OCI-LY7 (cell line): ENCODE measurements around the gene MROH2A. TPM values are rescaled to one million over a fixed set of nuclear protein-coding genes. Genes with fewer than 3 reads are reported as not detected.

Experiments used
- BruUV-seq: library from RNA; stranded (reverse); fragments of 400-500 nt; replicated peaks from 2 replicates; lab custom pipeline; 2021; lab: Mats Ljungman, UMichigan
- CTCF ChIA-PET: fragments of 300-600 bp; sonication (Branson Sonifier 250); formaldehyde crosslinking; loops from one replicate; lab custom pipeline; 2022; ENCODE audit warnings: antibody characterized with exemption; ENCODE audit not compliant: unreplicated experiment; lab: Charles Lee
- POLR2A ChIA-PET: fragments of 300-600 bp; sonication (Branson Sonifier 250); formaldehyde crosslinking; loops from one replicate; lab custom pipeline; 2022; ENCODE audit warnings: antibody characterized with exemption; lab: Charles Lee
- DNase-seq: peaks from one replicate; pipeline ENCODE4 v3.0.0-alpha.2; 2015; ENCODE audit warnings: low spot score
- H2AFZ ChIP-seq: fragments of 200-600 bp; sonication (generic), shearing (Covaris generic); 2 replicates; pipeline ENCODE4 v1.6.1; 2014; ENCODE audit warnings: mild to moderate bottlenecking, antibody characterized with exemption, low read length, moderate library complexity
- H3K27ac ChIP-seq: fragments of 200-600 bp; sonication (generic); 2 replicates; pipeline ENCODE4 v1.5.1; 2014; ENCODE audit warnings: mixed run types, low read depth, mild to moderate bottlenecking, moderate library complexity, low read length, inconsistent platforms; ENCODE audit not compliant: poor library complexity, severe bottlenecking
- H3K36me3 ChIP-seq: fragments of 200-600 bp; sonication (generic); 2 replicates; pipeline ENCODE4 v1.6.1; 2014; ENCODE audit warnings: mild to moderate bottlenecking, antibody characterized with exemption, low read length, moderate library complexity, mixed read lengths; ENCODE audit not compliant: insufficient read depth
- H3K4me1 ChIP-seq: fragments of 200-600 bp; sonication (generic); 2 replicates; pipeline ENCODE4 v1.5.1; 2014; ENCODE audit warnings: mild to moderate bottlenecking, low read length; ENCODE audit not compliant: insufficient read depth, poor library complexity, severe bottlenecking
- H3K4me2 ChIP-seq: fragments of 200-600 bp; sonication (generic); 2 replicates; pipeline ENCODE4 v1.6.1; 2014; ENCODE audit warnings: mild to moderate bottlenecking, low read length
- H3K4me3 ChIP-seq: fragments of 200-600 bp; sonication (generic); 2 replicates; pipeline ENCODE4 v1.5.1; 2014; ENCODE audit warnings: mild to moderate bottlenecking, low read depth, low read length; ENCODE audit not compliant: poor library complexity, severe bottlenecking
- H3K79me2 ChIP-seq: fragments of 200-600 bp; sonication (generic); 2 replicates; pipeline ENCODE4 v1.6.1; 2016; ENCODE audit warnings: low read depth, mild to moderate bottlenecking, low read length, moderate library complexity, mixed read lengths; ENCODE audit not compliant: insufficient read depth
- H3K9me2 ChIP-seq: fragments of 200-600 bp; sonication (generic); 2 replicates; pipeline ENCODE4 v1.6.1; 2016; ENCODE audit warnings: mild to moderate bottlenecking, low read length, mixed read lengths; ENCODE audit not compliant: insufficient read depth
- H3K9me3 ChIP-seq: fragments of 200-600 bp; sonication (generic); 2 replicates; pipeline ENCODE4 v1.6.1; 2014; ENCODE audit warnings: mild to moderate bottlenecking, mixed run types, low read length, mixed read lengths
- H4K20me1 ChIP-seq: fragments of 200-600 bp; sonication (generic); 2 replicates; pipeline ENCODE4 v1.6.1; 2014; ENCODE audit warnings: mild to moderate bottlenecking, antibody characterized with exemption, low read length, moderate library complexity, mixed read lengths; ENCODE audit not compliant: insufficient read depth
- EZH2phosphoT487 ChIP-seq: fragments of 200-600 bp; sonication (generic); IDR thresholded peaks from 2 replicates; pipeline ENCODE4 v1.6.1; 2018; ENCODE audit warnings: low read depth, borderline replicate concordance, mild to moderate bottlenecking, mixed run types, antibody characterized with exemption, low read length, moderate library complexity, mixed read lengths
- intact Hi-C: fragments of 100-400 bp; cut with micrococcal nuclease; formaldehyde crosslinking; loops from one replicate; pipeline ENCODE4 v1.10.0; 2022; ENCODE audit not compliant: unreplicated experiment
- total RNA-seq, 2 experiments: library from RNA; depleted of rRNA in 1 of 2; stranded (reverse); fragments of >200 nt in 1 of 2; shearing (Covaris generic) in 1 of 2; gene quantifications; 2 replicates each; pipeline ENCODE4 v1.2.3, GENCODE V29; 2014 to 2022
- TF ChIP-seq, protein P1 (sequence below): fragments of 200-600 bp; sonication (generic); conservative IDR thresholded peaks from 2 replicates; pipeline ENCODE4 v1.5.1; 2014; ENCODE audit warnings: mild to moderate bottlenecking, antibody characterized with exemption, low read length, moderate library complexity, mixed read lengths

The MROH2A gene
- total RNA-seq, 2 experiments from 2014 or later = not detected

DNA sequence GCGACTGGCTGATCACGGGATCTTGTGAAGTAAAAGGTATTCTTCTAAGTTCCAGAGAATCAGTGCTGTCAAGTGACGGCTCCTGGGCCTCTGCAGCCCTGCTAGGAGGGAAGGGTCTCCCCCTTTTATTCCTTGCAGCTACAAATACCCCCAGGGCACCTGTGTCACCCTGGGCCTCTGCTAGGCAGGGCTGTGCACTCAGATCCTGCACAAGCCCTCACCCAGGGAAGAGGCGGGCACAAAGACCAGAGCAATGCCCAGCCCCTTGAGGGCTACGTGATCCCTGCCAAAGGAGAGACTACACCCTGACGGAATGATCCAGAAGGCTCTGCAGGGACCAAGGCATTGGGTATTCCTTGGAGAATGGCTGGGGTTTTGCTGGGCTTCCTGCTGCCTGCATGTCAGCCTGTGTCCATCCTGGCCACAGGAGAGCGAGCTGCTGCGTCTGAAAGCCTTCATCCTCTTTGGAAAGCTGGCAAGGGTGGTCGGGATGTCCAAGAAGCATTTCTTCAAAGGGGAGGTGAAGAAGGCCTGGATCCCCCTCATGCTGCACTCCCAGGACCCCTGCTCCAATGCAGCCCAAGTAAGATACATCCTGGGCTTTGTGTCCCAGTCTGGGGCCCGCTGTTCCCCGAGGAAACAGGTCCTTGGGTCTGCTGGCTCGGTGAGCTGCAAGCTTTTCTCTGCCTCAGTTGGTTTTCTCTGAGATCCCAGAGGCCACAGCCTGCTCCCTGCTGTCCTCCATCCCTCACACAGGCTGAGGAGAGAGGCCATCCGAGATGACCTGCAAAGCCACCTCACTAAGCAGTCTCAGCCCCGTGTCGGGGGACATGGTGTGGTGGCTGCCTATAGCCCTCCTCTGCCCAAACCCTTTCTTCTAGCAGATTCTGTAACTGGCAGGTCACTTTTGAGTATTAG is 51.3 kb downstream of the MROH2A start:
- DNase-seq = no peak
- TF ChIP-seq, protein P1, sequence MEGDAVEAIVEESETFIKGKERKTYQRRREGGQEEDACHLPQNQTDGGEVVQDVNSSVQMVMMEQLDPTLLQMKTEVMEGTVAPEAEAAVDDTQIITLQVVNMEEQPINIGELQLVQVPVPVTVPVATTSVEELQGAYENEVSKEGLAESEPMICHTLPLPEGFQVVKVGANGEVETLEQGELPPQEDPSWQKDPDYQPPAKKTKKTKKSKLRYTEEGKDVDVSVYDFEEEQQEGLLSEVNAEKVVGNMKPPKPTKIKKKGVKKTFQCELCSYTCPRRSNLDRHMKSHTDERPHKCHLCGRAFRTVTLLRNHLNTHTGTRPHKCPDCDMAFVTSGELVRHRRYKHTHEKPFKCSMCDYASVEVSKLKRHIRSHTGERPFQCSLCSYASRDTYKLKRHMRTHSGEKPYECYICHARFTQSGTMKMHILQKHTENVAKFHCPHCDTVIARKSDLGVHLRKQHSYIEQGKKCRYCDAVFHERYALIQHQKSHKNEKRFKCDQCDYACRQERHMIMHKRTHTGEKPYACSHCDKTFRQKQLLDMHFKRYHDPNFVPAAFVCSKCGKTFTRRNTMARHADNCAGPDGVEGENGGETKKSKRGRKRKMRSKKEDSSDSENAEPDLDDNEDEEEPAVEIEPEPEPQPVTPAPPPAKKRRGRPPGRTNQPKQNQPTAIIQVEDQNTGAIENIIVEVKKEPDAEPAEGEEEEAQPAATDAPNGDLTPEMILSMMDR = no peak
- TF ChIP-seq EZH2phosphoT487 = no peak
- ChIA-PET CTCF (no interaction called here), POLR2A (no interaction called here)
- intact Hi-C loops = loop anchor here (5.0 to 10.0 kb wide), 2 partner anchors 117 to 345 kb away; partner anchors contain the start of gene UGT1A5
- H3K4me1 ChIP-seq = peaks cover 10% of the 10 kb centered on the region
- peaks cover 14% of the 10 kb centered on the region for H3K36me3 ChIP-seq
- no peak overlapping the region for H3K4me3 ChIP-seq
- no peaks in the 10 kb centered on the region for H4K20me1 ChIP-seq
- H3K79me2 ChIP-seq = no peaks in the 10 kb centered on the region
- H3K9me2 ChIP-seq = no peaks in the 10 kb centered on the region
- H2AFZ ChIP-seq = no peak overlapping the region
- BruUV-seq = no TSS peak
- H3K4me2 ChIP-seq = no peak overlapping the region
- H3K27ac ChIP-seq = no peak overlapping the region
- no peaks in the 10 kb centered on the region for H3K9me3 ChIP-seq

GRCh38 chr2:233830111-233830802 is 52.1 kb downstream of the MROH2A start:
- DNase-seq = no peak
- H3K4me2 ChIP-seq = no peak overlapping the region
- H2AFZ ChIP-seq = no peak overlapping the region
- no peak overlapping the region for H3K27ac ChIP-seq
- H3K4me3 ChIP-seq = no peak overlapping the region
- ChIA-PET CTCF (no interaction called here), POLR2A (no interaction called here)
- BruUV-seq = no TSS peak
- H3K36me3 ChIP-seq = peaks cover 22% of the 10 kb centered on the region
- TF ChIP-seq, protein P1 = no peak
- no peak for TF ChIP-seq EZH2phosphoT487
- peaks cover 10% of the 10 kb centered on the region for H3K4me1 ChIP-seq
- no peaks in the 10 kb centered on the region for H3K9me2 ChIP-seq
- intact Hi-C loops = loop anchor here (5.0 to 10.0 kb wide), 2 partner anchors 118 to 345 kb away; partner anchors contain the start of gene UGT1A5
- H3K79me2 ChIP-seq = no peaks in the 10 kb centered on the region
- H4K20me1 ChIP-seq = no peaks in the 10 kb centered on the region
- H3K9me3 ChIP-seq = no peaks in the 10 kb centered on the region
